Adipose tissue (tissue), 3 donors: ENCODE results near the gene ITPR1. TPM values are rescaled to one million over a fixed set of nuclear protein-coding genes. Genes with fewer than 3 reads are reported as not detected.

ENCODE experiments used
- H3K27ac ChIP-seq: one replicate; pipeline ENCODE4 v1.5.1; 2013; ENCODE audit warnings: low read depth, low read length
- WGBS, 3 donors: extraction: QIAGEN DNeasy Blood & Tissue Kit; methylation state at CpG; one replicate each; pipeline ENCODE4 v1.1.7; 2013; 5-methylcytosine and 5-hydroxymethylcytosine counted together
- polyA plus RNA-seq, 3 donors: library from polyadenylated mRNA; stranded (reverse); fragments of 200-250 nt; gene quantifications; one replicate each; pipeline ENCODE4 v1.2.3, GENCODE V29; 2013
- donor health status: healthy with polysubstance abuse.
- donor health status: Bipolar disorder and iron deficiency.
- donor health status: healthy.

ITPR1 gene
- polyA plus RNA-seq, 3 donors = 3.5 to 14.2 (median 9.7) TPM

GRCh38 chr3:4782095-4782494 is 288.9 kb downstream of the ITPR1 start:
- WGBS, 3 donors = 83 to 95% (median 88%) methylated on average over 3 of the region's 3 CpGs
- no peak overlapping the region for H3K27ac ChIP-seq

GRCh38 chr3:4785551-4785950 is 292.4 kb downstream of the ITPR1 start:
- 97 to 100% (median 98%) methylated on average over 1 of the region's 1 CpG for WGBS, 3 donors

GRCh38 chr3:4786431-4786830 is 293.3 kb downstream of the ITPR1 start:
- H3K27ac ChIP-seq = no peak overlapping the region
- WGBS, 3 donors = 69 to 95% (median 75%) methylated on average over 3 of the region's 3 CpGs

More at GRCh38 chr3:4785551-4785950, 292.4 kb downstream of the ITPR1 start:
- no peak overlapping the region for H3K27ac ChIP-seq

- 98 to 100% (median 98%) methylated on average over 4 of the region's 4 CpGs for WGBS, 3 donors
- H3K27ac ChIP-seq = no peak overlapping the region
These were observed 298.2 kb downstream of the ITPR1 start for GRCh38 chr3:4791358-4791757.

- H3K27ac ChIP-seq = no peak overlapping the region
- WGBS, 3 donors = 88 to 93% (median 90%) methylated on average over 5 of the region's 5 CpGs
These were observed 300.2 kb downstream of the ITPR1 start for GRCh38 chr3:4793311-4793710.

GRCh38 chr3:4794331-4794730 is 301.2 kb downstream of the ITPR1 start:
- WGBS, 3 donors = 91 to 96% (median 96%) methylated on average over 7 of the region's 7 CpGs
- no peak overlapping the region for H3K27ac ChIP-seq

GRCh38 chr3:4794798-4795197 is 301.6 kb downstream of the ITPR1 start:
- H3K27ac ChIP-seq = no peak overlapping the region
- 93 to 98% (median 96%) methylated on average over 13 of the region's 13 CpGs for WGBS, 3 donors

- WGBS, 3 donors = 93 to 95% (median 93%) methylated on average over 7 of the region's 7 CpGs
- H3K27ac ChIP-seq = no peak overlapping the region
These were observed 302.8 kb downstream of the ITPR1 start for GRCh38 chr3:4795905-4796304.

GRCh38 chr3:4797201-4797705 is 304.1 kb downstream of the ITPR1 start:
- H3K27ac ChIP-seq = no peak overlapping the region
- 97 to 98% (median 98%) methylated on average over 4 of the region's 4 CpGs for WGBS, 3 donors

- WGBS, 3 donors = 82 to 88% (median 85%) methylated on average over 14 of the region's 14 CpGs
- H3K27ac ChIP-seq = no peak overlapping the region
These were observed 306.4 kb downstream of the ITPR1 start for GRCh38 chr3:4799266-4800256.

- no peak overlapping the region for H3K27ac ChIP-seq
- WGBS, 3 donors = 80 to 90% (median 87%) methylated on average over 4 of the region's 4 CpGs
These were observed 307.4 kb downstream of the ITPR1 start for GRCh38 chr3:4800595-4800994.

- H3K27ac ChIP-seq = no peak overlapping the region
- 86 to 95% (median 91%) methylated on average over 5 of the region's 5 CpGs for WGBS, 3 donors
These were observed 308.7 kb downstream of the ITPR1 start for GRCh38 chr3:4801892-4802291.

GRCh38 chr3:4802903-4803302 is 309.8 kb downstream of the ITPR1 start:
- no peak overlapping the region for H3K27ac ChIP-seq
- 97 to 98% (median 97%) methylated on average over 8 of the region's 8 CpGs for WGBS, 3 donors

GRCh38 chr3:4804161-4805058 is 311.3 kb downstream of the ITPR1 start:
- no peak overlapping the region for H3K27ac ChIP-seq
- WGBS, 3 donors = 94 to 95% (median 95%) methylated on average over 14 of the region's 14 CpGs

- H3K27ac ChIP-seq = no peak overlapping the region
- 88 to 90% (median 90%) methylated on average over 7 of the region's 7 CpGs for WGBS, 3 donors
These were observed 312.5 kb downstream of the ITPR1 start for GRCh38 chr3:4805662-4806061.

- H3K27ac ChIP-seq = no peak overlapping the region
- WGBS, 3 donors = 91 to 96% (median 93%) methylated on average over 6 of the region's 6 CpGs
These were observed 313.5 kb downstream of the ITPR1 start for GRCh38 chr3:4806535-4807108.

GRCh38 chr3:4807381-4808280 is 314.5 kb downstream of the ITPR1 start:
- 87 to 89% (median 87%) methylated on average over 13 of the region's 13 CpGs for WGBS, 3 donors
- no peak overlapping the region for H3K27ac ChIP-seq
